ENCODE measurements around the gene TRIM37. TPM values are rescaled to one million over a fixed set of nuclear protein-coding genes. Genes with fewer than 3 reads are reported as not detected.

Gene TRIM37
- total and polyA plus RNA-seq, 2 of the 8 experiments (the other 6 are each of a cell fraction or from before 2014, with no cell fraction given) = 38.2 to 57.0 TPM

DNA sequence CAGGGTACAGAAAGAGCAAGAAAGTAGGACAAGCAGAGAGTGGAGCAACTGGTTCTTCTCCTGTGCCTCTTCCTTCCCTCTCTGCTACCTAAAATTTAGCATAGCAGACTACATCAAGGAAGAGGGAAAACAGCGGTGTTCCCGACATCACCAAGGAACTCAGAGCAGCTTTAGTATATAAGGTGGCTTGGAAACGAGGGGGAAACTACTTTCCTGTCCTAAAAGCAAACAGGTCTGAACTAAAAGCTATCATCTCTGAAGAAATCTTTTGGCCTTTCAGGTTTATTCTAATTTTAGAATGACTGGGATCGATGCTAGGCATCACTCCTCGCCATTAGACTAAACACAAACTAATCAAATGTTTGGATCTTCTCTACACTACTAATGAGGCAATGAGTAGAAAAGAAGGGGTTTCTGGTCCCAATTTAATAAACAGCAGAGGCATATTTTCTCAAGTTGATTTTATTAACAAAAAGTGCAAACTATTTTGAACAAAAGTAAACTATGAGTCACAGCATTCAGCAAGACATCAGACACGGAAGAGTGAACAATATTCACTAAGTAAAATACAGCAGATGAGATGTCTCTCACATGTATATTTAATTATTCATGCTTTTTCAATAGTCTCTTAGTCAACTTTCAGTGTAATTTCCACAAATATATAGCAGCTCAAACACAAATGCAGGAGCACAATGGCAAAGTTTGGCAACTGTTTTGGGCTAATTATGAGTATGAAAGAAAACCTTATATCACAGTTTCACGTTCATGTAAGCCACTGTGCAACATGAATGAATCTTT lies 108.7 kb downstream of the TRIM37 start:
- H2BK12ac ChIP-seq (ENCODE audit: low read depth, low read length) = no peak overlapping the region
- H2BK20ac ChIP-seq (ENCODE audit: low read length) = no peak overlapping the region
- H3K4me3 ChIP-seq (ENCODE audit: extremely low read depth in 1 of 4, insufficient read depth in 2 of 4, low read depth in 3 of 4, low read length in 4 of 4) = no peak overlapping the region
- no peak overlapping the region for H2AFZ ChIP-seq (ENCODE audit: low read length)
- no peaks in the 10 kb centered on the region for H3K9me3 ChIP-seq (ENCODE audit: insufficient read depth in 2 of 2, low read depth in 1 of 2, low read length in 1 of 2)
- H2BK5ac ChIP-seq (ENCODE audit: low read depth, low read length) = no peak overlapping the region
- H3K4me2 ChIP-seq (ENCODE audit: insufficient read depth in 1 of 2, low read depth in 2 of 2, low read length in 2 of 2) = no peak overlapping the region
- DNase-seq (ENCODE audit: low read depth in 1 of 2, low spot score in 2 of 2) = no peak
- H2AK5ac ChIP-seq (ENCODE audit: low read depth, low read length) = no peak overlapping the region
- no peaks in the 10 kb centered on the region for H3K23me2 ChIP-seq (ENCODE audit: low read depth, low read length)
- FAIRE-seq = no peak
- no peak overlapping the region for H2BK15ac ChIP-seq (ENCODE audit: low read length)
- no peak for TF ChIP-seq KDM5A (IDR thresholded peaks at IDR 0.05; ENCODE audit: low read length)
- no peak for TF ChIP-seq SAP30 (IDR thresholded peaks at IDR 0.05; ENCODE audit: insufficient read depth, insufficient replicate concordance, low read length)
- TF ChIP-seq TEAD4 (IDR thresholded peaks at IDR 0.05; ENCODE audit: low read depth, low read length) = no peak
- no peak for TF ChIP-seq EGR1 (IDR thresholded peaks at IDR 0.05; ENCODE audit: borderline replicate concordance, low read depth, low read length)
- TF ChIP-seq SP1 (IDR thresholded peaks at IDR 0.05; ENCODE audit: low read depth, low read length) = no peak
- no peak overlapping the region for H3K14ac ChIP-seq (ENCODE audit: insufficient read length)
- H3K27me3 ChIP-seq (replicated peaks in 1 of 4; ENCODE audit: control insufficient read depth in 3 of 4, extremely low read depth in 1 of 4, insufficient read depth in 3 of 4, low read length in 3 of 4) = no peaks in the 10 kb centered on the region
- CTCF ChIA-PET (ENCODE audit: partially characterized antibody) = interaction anchor here (1.5 kb wide), 1 partner anchor 420 kb away, joined by 4 read pairs; no protein-coding TSS in a partner anchor
- H3K4ac ChIP-seq (replicated peaks; ENCODE audit: insufficient read length, low read depth, low read length) = no peak overlapping the region
- no peak overlapping the region for H4K91ac ChIP-seq (replicated peaks; ENCODE audit: insufficient read length, low read length)
- no peaks in the 10 kb centered on the region for H3K79me1 ChIP-seq (ENCODE audit: low read depth, low read length)
- WGBS, 2 experiments (ENCODE audit: extremely low coverage in 1 of 2, insufficient coverage in 1 of 2, insufficient read length in 1 of 2, insufficient replicate concordance in 2 of 2, low coverage in 1 of 2, low lambda C conversion rate in 2 of 2, missing lambda C conversion rate in 1 of 2) = 86% methylated on average over 7 of the region's 7 CpGs; no CpG with 5 or more reads in 1 of the 2 experiments
- peaks cover 0 to 19% (median 9%) of the 10 kb centered on the region in 4 experiments; a peak in 6 of 8 replicates for H3K36me3 ChIP-seq (ENCODE audit: control insufficient read depth in 2 of 4, insufficient read depth in 4 of 4, low read length in 3 of 4)
- H3K27ac ChIP-seq (ENCODE audit: low read depth, low read length) = no peak overlapping the region
- no peak overlapping the region for H4K8ac ChIP-seq (ENCODE audit: extremely low read depth, insufficient read depth, low read length)
- no peaks in the 10 kb centered on the region; a peak in 1 of 7 replicates for H3K4me1 ChIP-seq (replicated peaks in 1 of 4; ENCODE audit: control insufficient read depth in 3 of 4, insufficient read depth in 4 of 4, low read length in 3 of 4)
- no peak overlapping the region for H2BK120ac ChIP-seq (replicated peaks; ENCODE audit: low read depth, low read length)
- H4K20me1 ChIP-seq (replicated peaks in 1 of 2; ENCODE audit: control insufficient read depth in 1 of 2, insufficient read depth in 2 of 2, low read length in 2 of 2) = no peaks in the 10 kb centered on the region
- H4K5ac ChIP-seq (ENCODE audit: insufficient read length, low read depth, low read length) = no peak overlapping the region
- H3K56ac ChIP-seq (replicated peaks; ENCODE audit: insufficient read length, low read depth, low read length) = no peak overlapping the region
- POLR2A ChIA-PET (ENCODE audit: partially characterized antibody) = no interaction called here
- no peak overlapping the region for H3K9ac ChIP-seq (replicated peaks in 1 of 4; ENCODE audit: extremely low read depth in 1 of 4, low read depth in 3 of 4, low read length in 3 of 4)
- no peak overlapping the region for H3K23ac ChIP-seq (ENCODE audit: insufficient read length)
- H3K18ac ChIP-seq (ENCODE audit: extremely low read depth, low read length) = no peak overlapping the region
- H3K79me2 ChIP-seq (ENCODE audit: control insufficient read depth in 1 of 2, insufficient read depth in 2 of 2, low read length in 2 of 2) = no peaks in the 10 kb centered on the region

Data from H1 (cell line).